DMS53 treated with DMSO at 0.1 percent for 48 hours (cell line): Measurements from ENCODE around the gene WDR4.
"Not testable (repeated sequence)": the region's sequence is repeated elsewhere in the genome, so short reads cannot be mapped to it uniquely, and the experiment has no call there.

Source experiments
- DNase-seq: peaks from one replicate; lab custom pipeline; 2025; ENCODE audit not compliant: unreplicated experiment; lab: John Stamatoyannopoulos, UW

The WDR4 gene

DNA sequence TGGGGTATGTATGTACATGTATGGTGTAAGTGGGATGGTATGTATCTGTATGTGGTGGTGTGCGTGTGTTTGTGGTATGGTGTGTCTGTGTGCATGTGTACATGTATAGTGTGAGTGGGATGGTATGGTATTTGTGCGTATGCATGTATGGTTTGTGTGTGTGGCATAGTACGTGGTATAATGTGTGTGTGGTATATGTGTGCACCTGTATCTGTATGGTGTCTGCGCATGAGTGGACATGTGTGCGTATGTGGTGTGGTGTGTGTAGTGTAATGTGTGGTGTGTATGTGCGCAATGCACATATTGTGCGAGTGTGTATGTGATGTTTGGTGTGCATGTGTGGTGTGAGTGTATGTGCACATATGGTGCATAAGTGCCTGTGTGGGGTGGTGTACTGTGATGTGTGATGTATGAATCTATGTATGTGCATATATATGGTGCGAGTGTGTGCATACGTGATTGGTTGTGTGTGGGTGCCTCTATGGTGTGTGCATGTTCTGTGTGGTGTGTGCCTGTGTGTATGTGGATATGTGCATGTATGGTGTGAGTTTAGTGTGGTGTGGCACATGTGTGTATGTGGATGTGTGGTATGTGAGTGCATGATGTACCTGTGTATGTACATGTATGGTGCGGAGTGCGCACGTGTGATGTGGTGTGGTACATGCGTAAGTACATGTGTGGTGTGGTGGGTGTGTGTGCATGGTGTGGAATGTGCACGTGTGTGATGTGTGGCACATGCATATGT, 38.8 kb downstream of the WDR4 start:
- no peak for DNase-seq

GRCh38 chr21:42839271-42840231, 39.8 kb downstream of the WDR4 start:
- DNase-seq, result no peak

DNA sequence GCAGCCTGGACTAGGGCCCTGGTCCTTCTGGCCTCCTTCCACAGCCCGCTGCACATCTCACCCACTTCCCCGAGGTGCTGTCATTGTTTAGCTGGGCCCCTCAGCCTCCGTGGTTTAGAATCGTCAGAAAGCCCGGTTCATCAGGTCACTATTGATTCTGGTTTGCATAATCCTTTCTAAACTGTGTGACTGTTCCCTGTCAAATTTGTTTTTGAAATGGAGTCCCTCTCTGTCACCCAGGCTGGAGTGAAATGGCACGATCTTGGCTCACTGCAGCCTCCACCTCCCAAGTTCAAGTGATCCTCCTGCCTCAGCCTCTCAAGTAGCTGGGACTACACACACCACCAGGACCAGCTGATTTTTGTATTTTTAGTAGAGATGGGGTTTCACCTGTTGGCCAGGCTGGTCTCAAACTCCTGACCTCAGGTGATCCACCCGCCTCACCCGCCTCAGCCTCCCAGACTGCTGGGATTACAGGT, 41.1 kb downstream of the WDR4 start:
- not testable (repeated sequence) for DNase-seq

DNA sequence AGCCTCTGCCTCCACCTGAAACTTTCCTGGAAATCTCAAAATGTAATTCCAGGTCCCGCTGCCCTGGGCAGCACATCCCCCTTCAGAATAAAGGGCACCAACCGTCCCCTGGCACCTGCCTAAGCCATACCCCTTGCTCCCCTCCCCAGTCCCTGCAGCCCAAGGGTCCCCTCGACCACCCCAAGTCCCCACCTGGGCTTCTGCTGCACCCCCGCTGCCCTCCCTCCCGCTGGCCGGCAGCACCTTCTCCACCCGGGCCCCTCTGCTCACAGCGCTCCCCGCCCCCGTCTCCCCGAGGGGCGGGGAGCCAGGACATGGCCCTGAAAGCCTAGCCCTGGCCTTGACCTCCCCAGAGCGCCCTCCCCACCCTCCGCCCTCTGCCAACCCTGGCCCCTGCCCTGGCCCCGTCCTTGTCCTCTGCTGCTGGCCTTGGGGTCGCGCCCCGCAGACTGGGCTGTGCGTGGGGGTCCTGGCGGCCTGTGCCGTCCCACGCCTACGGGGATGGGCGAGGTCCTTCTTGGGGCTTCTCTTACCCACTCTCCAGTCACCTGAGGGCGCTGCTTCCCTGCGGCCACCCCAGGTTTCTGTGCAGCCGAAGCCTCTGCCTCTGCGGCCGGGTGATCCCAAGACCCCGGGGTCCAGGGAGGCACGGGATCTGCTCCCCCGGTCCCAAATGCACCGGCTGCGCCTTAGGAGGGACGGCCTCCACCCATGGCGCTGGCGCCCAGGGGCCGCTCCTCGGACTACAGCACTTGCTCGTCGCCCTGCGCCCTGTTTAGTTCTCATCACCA, 41.7 kb downstream of the WDR4 start:
- no peak for DNase-seq

- DNase-seq, result no peak
Observed at GRCh38 chr21:42836767-42837301, 42.5 kb downstream of the WDR4 start.

DNA sequence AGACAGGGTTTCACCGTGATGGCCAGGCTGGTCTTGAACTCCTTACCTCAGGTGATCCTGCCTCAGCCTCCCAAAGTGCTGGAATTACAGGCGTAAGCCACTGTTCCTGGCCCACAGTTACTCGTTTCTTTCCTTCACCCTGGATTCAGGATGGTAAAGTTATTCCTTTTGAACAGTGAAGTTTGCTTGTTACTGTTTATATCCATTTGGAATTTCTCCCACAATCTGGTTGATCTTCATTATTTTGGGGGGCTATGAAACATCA, 43.0 kb downstream of the WDR4 start:
- no peak for DNase-seq

- DNase-seq, result no peak
Observed at GRCh38 chr21:42835611-42836401, 43.5 kb downstream of the WDR4 start.

GRCh38 chr21:42835211-42835610, 44.1 kb downstream of the WDR4 start:
- no peak for DNase-seq

GRCh38 chr21:42834726-42835191, 44.6 kb downstream of the WDR4 start:
- no peak for DNase-seq

DNA sequence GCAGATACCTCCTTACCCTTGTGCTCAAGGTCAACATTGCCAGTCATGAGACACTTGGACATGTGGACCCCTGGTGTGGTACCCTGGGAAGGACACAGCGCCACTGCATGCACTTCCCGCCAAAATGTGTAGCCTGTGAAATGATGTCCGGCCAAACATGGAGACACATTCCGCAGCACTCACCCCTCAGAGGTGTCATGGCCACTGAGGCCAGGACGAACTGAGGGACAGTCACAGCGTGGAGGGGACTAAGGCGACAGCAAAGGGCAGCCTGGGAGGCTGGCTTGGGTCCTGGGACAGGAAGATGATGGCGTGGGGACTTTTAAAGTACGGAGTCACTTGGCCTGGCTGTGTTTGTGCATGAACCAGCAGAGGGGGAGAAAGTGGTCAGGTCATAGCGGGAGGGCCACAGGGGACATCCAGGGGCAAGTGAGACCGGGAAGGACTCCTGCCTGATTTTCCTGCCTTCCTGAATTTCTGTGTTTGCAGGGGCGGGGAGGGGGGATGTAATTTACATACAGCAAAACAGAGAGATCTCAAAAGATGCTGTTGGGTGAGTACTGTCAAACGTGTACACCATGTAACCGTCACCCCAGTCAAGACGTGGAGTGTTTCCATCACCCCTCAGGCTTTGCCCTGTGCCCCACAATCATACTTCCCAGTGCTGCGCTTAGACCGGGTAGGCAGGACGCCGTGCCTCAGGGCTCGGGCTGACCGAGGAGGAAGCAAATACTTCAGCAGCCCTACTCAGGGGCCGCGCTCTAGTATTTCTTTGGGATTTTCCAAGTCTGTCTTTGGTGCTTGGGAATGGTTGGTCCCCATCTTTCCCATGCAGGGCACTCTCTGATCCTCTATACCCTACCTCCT, 45.2 kb downstream of the WDR4 start:
- no peak for DNase-seq

GRCh38 chr21:42833439-42833815, 45.9 kb downstream of the WDR4 start:
- peak; percentile 30 for DNase-seq

GRCh38 chr21:42832321-42832630, 47.1 kb downstream of the WDR4 start:
- DNase-seq, result not testable (repeated sequence)

DNA sequence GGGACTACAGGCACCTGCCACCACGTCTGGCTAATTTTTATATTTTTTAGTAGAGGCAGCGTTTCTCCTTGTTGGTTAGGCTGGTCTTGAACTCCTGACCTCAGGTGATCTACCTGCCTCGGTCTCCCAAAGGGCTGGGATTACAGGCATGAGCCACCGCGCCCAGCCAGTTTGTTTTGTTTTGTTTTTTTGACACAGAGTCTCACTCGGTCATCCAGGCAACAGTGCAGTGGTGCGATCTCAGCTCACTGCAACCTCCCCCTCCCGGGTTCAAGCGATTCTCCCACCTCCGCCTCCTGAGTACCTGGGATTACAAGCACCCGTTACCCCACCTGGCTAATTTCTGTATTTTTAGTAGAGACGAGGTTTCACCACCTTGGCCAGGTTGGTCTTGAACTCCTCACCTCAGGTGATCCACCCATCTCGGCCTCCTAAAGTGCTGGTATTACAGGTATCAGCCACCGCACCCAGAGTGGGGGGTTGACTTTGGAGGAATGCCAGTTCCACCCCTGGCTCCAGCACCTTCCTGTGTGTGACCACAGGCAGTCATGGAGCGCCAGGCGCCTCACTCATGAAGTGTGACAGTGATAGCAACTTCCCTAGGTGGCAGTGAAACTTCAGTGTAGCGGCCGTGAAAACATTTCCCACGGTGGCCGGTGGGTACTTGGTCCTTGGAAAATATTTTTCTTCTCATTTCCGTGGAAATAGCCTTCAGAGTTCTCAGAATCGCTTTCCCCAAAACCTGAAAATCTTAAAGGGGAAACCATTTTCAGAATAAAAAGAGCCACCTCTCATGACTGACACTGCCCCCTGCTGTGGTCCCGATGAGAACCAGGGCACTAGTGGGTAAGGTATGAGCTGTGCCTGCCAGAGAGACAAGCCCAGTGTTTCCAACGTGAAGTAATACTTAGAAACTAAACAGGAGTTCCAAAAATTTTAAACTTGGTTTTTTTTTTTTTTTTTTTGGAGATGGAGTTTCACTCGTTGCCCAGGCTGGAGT, 48.6 kb downstream of the WDR4 start:
- no peak for DNase-seq

DNA sequence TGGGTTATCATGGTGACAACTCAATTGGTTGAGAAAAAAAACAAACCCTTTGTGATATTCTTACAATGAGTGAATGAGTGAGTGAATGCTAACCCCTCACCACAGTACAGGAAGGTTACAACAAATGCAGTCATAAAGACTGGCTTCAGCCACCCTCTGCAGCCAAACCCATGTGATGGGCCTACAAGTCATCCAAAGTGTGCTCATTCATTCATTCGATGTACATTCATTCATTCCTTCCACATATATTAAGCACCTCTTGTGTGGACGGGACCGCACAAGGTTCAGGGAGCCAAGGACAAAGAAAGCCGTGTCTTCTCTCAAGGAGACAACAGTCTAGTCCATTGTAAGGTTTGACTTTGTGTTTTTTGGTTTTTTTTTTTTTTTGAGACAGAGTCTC, 49.4 kb downstream of the WDR4 start:
- no peak for DNase-seq

DNA sequence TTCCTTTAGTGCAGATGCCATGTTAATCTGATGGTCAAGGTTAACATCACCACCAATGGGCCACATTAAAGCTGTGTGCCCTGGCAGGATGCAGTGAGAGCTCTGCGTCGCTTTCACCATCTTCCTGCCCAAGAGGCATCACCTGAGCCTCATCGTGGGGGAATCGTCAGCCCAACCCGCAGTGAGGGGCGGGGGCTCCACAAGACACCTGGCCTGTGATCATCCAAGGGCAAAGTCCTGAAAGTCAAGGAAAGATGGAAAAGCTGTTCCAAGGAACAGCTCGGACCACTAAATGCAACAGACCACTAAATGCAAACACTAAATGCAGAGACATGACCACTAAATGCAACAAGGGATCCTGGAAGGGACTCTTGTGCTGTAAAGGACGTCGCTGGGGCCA, 49.9 kb downstream of the WDR4 start:
- DNase-seq, result no peak

DNA sequence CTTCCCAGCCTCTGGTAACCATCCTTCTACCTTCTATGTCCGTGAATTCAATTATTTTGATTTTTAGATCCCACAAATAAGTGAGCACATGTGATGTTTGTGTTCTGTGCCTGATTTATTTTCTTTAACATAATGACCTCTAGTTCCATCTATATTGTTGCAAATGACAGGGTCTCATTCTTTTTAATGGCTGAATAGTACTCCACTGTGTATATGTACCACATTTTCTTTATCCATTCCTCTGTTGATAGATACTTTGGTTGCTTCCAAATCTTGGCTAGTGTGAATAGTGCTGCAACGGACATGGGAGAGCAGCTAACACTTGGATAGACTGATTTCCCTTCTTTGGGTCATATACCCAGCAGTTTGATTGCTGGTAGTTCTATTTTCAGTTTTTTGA, 51.8 kb downstream of the WDR4 start:
- DNase-seq, result no peak

- no peak for DNase-seq
Observed at GRCh38 chr21:42820616-42821465, 58.5 kb downstream of the WDR4 start.
